Inferior parietal cortex (tissue), 1 donor: ENCODE data around the gene WNK2.

ENCODE experiments used
- DNase-seq: peaks from one replicate; pipeline ENCODE4 v3.0.0-alpha.2; 2016; ENCODE audit errors: extremely low spot score

WNK2 gene

DNA sequence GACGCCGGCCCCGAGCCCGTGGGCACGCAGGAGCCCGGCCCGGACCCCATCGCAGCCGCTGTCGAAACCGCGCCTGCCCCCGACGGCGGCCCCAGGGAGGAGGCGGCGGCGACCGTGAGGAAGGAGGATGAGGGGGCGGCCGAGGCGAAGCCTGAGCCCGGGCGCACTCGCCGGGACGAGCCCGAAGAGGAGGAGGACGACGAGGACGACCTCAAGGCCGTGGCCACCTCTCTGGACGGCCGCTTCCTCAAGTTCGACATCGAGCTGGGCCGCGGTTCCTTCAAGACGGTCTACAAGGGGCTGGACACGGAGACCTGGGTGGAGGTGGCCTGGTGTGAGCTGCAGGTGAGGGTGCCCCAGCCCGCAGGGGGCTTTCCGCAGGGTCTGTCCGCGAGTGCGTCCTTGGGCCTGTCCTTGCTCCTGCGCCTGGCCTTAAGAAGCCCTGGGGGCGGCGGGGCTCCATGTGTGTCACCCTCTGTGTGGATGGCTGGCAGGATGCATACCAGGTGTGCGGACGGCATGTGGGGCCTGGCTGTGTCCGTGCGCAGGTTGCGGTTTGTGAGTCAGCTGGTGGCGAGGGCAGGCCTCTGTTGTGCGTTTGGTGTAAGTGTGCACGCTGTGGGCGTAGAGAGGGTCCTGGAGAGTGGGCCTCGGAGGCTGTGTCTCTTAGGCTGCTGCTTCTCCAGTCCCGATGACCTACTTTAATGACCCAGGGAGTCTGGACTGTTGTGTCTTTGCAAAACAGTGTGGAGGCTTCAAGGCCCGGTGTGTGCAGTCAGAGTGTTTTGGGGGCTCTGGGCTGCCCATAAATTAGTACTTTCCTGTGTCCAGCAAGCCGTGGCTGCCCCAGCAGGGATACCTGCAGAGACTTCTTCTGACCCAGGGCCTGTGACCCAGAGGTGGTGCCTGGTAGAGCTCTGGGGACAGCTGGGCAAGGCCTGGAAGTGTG is 1.6 kb downstream of the WNK2 start:
- no peak for DNase-seq

DNA sequence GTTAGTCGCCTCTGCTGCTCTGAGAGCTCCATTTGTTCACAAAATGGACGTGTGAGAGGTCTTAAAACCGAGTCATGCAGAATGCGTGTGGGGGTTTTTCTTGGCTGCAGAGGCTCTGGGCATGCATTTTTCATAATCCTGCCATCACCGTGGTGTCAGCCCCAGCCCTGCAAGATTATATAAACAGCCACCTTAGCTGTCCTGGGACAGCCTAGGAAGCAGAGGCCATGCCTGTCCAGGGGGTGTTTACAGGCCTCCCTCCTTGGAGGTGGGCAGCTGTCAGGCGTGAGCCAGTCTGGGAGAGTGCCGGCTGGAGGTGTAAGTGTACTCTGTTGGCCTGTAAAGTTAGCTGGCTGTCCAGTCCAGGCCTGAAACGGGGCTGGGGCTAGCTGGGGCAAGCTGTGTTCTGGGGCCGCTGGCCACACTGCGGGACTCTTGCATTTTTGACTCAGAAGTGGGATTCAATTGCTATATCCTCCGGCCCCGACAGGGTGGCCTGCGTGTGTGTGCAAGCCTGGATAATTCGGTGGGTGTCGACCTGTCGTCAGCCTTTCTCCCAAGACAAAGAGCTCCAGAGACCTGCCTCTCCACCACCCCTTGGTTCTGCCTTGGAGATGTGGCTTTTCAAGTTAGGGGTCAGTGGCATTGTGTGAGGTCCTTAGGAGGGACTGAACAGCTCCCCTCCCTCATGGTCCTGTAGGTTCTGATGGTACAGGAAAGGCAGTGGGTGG is 2.4 kb downstream of the WNK2 start:
- no peak for DNase-seq

DNA sequence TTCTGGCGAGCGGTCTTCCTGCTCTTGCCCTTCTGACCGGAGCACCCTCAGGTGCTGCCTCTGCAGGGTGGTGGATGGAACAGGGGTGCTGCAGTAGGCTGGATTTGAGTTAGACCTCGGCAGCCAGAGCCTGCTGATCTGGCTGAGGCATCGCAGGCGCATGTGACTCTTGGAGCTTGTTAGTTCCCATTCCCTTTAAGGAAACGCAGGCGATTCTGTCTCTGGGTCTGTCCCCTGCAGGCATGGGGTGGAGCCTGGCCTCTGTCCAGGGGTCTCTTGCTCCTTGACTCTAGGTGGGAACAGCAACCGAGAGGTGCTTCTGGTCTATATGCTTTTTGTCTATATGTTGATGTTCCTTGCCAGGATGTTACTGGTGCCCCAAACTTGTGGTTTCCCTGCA is 3.1 kb downstream of the WNK2 start:
- DNase-seq: no peak

DNA sequence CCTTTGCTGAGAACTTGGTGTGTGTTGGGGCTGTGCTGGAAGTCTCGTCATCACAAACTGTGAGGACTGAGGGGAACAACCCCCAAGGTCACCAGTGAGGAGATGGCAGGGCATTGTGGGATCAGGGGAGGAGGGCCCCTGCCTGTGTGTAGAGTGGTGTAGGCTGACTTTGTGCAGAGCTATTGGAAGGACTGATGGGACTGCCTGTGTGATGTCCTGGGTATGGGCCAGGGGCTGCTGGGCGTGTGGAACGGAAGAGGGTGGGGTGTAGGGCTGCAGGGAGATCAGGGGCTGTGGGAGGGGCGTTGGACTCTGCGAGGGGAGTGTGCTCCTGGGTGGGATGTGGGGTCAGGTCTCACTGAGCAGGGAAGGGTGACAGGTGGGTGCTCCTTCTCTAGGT is 3.6 kb downstream of the WNK2 start:
- no peak for DNase-seq

DNA sequence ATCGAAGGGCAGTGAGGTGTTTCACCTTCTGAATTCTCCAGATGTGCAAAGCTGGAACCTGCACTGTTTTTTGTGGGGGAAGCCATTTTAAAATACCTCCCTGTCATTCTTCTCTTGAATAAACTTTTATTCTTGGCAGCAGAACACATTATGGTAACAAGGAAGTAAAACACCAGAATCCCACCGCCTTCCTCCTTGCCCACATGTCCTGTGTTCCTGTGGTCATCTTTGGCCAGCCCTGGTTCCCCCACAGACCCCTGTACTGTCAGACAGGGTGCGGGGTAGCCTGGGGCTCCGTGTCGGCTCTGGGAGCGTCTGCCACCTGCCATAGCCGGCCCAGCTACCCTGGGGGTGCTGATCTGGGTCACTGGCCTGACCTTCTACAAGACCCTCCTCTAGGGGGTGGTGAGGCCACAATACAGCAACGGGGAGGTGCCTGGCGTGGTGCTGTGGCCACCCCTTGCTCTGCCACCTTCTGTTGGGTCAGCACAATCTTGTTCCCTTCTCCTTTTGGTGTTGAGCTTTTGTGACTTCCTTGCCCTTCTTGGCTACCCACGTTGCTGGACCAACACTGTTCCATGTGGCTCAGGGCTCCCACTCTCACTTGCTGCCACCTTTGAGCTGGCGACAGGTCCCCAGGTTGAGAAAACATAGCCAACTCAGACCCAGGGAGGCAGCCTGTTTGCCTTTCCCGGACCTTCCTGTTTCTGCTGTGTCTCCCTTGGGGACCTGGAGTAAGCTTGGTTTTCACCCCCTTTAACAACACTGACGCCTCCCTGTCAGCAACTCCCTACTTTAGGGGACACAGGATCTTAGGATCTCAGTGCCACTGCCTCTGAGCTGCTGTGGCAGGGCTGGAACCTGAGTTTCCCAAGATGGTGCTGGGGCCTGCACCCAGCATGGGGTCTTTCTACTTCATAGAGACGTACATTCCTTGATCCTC is 4.8 kb downstream of the WNK2 start:
- no peak for DNase-seq

DNA sequence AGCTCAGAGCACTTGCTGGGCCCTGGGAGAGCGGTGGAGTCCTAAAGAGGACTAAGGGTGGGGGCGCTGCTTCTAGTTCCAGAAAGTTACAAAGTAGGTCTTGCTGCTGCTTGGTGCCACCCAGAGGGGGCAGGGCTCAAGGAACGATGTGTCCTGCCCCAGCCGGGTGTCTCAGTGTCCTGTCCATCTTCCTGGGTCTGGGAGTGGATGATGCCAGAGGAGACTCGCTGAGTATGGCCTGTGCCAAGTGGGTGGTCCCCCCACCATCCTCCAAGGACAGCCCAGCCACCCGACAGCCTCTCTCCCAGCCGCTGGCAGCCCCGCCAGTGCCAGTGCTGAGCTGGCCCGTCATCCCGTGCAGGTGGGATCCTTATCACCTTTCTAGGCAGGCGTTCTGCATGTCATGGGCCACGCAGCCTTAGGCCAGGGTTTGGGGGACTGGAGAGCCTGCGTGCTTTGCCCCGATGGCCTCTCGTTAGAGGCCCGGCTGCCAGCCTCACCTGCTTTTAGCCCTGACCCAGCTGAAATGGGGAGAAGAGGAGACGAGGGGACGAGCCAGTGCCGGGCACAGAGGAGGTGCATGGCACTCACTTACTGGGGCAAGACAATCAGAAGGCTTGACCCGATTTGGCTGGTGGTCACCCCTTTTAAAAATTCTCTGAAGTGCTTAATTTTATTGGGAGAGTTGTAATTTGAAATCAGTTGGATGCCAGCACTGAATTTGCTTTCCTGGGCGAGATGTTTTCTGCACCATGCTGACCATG is 5.6 kb downstream of the WNK2 start:
- no peak for DNase-seq

DNA sequence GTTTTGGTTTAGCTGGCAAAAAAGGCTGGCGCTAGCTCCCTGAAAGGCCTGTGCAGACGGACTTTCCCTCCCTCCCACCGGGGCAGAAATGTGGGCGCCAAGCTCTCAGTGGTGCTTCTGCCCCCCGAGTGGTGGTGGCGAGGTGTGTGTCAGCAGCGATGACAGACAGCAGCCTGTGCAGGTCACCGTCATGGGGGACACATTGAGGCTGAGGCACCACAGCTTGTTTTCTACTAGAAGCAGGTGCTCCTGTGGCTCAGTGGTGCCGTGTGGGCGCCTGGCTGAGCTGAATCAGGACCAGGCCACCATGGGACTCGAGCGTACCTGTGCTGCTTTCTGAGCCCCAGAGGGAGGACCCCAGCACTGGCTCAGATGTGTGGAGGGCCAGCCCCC is 6.2 kb downstream of the WNK2 start:
- DNase-seq: no peak

DNA sequence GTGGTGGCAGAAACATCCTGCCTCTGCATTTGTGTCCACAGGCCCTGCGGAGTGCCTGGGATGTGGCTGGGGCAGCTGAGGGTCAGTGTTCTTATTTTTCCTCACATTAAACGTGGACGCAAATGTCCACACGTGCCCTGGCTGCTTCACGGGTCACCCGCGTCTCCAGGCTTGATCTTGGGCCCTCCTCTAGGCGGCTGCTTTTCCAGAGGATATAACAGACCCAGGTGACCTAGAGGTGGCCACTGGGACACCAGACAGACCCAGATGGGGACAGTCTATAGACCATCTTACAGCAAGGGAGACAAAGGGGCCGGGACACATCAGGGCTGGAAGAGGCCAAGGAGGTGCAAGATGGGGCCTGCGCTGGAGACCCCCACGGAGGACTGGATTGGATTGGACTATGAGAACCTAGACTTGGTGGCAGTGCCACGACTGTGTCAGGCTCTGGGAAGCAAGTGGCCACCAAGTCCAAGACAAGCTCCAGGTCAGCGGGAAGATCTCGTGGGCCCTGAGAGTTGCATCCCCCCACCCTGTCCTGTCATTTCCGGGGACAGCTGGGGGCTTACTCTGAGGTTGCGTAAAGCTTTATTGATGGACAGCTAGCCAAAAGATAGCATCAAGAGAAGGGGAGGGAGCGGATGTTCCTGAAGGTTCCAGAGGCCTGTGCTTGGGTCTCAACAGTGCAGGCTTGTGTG is 6.9 kb downstream of the WNK2 start:
- DNase-seq: no peak

DNA sequence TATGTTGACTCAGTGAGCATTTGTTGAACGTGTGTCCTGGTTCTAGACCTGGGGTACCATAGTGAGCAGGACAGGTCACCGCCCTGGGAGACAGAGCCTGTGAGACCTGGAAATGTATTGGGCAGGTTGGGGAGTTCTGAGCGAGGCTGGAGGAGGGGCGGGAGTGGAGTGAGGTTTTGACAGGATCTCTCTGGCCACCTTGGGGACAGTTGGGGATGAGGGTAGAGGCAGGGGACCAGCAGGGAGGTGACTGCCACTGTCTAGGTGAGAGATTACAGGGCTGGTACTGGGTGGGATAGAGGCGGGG is 7.4 kb downstream of the WNK2 start:
- DNase-seq: no peak

DNA sequence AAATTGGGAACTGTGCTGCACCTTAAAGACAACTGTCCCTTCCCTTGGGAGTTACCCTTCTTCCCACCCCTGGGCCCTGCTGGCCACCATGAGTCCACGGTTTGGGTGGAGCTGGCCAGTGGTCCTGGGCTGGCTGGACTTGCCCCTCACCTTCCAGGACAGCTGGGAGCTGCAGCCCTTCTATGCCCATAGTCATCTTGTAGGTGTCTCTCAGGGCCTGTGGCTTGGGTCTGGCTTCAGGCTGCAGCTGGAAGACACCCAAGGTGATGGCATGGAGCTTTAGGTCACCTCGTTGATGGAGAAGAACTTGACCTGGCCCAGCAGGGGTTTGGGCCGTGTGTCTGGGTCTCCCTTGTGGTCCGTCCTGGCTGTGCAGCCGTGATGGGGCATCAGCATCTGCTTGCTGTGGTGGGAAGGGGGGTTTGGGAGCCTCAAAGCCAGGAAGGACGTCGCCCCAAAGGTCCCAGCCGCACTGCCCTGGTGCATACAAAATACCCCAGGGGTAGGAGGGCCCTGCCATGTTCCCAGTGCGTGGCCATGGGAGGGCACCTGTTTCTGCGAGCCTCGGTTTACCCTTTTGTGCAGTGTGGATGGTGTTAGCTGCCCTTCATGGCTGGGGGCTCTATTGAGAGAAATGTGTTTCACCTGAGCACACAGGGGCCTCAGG is 8.9 kb downstream of the WNK2 start:
- DNase-seq: no peak

DNA sequence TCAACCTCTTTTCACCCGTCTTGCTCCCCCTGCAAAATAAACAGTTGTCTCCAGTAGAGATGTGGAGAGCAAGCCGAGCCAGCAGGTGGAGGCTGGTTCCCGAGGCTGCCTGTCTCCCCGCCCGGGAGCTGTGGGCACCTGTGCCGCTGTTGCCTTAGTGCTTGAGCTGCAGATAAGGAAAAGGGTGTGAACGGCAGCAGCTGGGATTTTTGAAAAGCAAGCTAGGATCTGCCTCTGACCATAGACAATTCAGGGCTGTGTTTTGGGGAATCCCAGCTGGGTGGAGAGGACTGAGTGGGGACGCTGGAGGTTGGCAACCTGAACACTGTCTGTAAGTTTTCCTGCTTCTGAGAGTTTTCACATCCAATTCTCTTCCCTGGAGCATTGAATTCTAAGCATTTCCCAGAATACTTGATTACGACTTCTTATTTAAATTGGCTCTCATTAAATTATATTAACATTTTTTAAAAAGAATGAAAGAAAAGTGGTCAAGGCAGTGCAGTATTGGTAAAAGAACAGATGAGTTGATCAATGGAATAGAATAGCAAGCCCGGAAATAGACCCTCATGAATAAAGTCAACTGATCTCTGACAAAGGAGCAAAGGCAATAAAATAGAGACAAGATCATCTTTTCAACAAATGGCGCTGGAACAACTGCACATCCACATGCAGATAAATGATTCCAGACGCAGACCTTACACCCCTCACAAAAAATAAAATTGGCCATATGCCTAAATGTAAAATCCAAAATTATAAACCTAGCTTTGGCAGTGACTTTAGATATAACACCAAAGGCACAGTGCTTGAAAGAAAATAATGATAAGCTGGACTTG is 9.7 kb downstream of the WNK2 start:
- DNase-seq: no peak

DNA sequence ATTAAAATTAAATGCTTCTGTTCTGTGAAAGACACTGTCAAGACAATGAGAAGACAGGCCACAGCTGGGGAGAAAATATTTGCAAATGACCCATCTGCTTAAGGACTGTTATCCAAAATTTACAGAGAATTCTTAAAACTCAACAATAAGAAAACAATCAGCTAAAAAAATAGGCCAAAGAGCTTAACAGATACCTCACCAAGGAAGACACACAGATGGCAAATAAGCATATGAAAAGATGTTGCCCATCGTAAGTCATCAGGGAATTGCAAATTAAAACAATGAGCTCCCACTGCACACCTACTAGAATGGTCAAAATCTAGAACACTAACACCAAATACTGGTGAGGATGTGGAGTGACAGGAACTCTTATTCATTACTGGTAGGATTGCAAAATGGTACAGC is 10.3 kb downstream of the WNK2 start:
- DNase-seq: no peak

DNA sequence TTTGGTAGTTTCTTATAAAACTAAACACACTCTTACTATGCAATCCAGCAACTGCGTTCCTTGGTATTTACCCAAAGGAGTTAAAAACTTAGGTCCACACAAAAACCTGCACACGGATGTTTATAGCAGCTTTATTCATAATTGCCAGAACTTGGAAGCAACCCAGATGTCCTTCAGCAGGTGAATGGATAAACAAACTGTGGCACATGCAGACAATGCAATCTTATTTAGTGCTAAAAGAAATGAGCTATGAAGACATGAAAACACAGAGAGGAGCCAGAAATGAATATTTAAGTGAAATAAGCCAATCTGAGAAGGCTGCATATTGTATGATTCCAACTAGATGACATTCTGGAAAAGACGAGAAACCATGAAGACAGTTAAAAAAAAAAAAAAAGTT is 10.7 kb downstream of the WNK2 start:
- no peak for DNase-seq

DNA sequence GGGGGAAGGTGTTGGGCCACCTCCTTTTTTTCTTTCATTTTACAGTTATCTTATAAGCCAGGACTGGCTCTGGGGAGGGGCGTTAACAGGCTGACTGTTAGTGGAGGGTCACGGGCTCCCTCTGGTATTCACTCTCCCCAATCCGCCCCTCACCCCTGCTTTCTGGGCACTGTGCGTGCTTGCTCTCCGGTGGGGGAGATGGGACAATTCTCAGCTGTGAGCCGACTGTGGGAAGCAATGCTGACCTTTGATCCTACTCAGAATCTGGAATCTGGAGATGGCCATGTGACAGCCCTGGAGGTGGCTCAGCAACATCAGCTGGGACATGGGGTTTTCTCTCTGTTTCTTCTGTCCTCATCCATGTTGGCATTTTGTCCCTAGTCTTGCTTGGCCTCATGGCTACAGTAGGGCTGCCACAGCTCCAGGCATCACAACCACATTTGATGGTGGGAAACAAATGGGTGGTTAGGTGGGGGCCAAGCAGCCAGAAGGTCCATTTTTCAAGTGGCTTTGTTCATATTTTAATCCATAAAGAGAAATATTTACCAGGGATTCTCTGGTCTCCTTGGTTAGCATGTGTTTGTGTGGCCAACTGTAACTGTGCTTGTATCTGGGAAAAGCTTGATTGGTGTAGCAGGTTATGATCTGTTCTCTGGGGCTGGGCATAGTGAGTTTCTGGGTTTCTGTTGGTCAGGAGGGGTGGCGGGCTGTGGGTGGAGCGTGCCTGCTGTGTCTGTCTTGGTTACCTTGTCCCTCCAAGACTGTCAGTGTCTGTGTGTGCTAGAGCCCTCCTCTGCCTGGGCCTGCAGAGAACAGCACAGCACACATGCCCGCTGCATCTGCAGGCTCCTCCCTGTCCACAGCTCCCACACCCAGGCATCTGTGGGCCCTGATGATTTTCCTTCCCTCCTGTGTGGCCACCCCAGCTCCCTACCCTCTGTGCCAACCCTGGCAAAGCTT is 12.4 kb downstream of the WNK2 start:
- no peak for DNase-seq

DNA sequence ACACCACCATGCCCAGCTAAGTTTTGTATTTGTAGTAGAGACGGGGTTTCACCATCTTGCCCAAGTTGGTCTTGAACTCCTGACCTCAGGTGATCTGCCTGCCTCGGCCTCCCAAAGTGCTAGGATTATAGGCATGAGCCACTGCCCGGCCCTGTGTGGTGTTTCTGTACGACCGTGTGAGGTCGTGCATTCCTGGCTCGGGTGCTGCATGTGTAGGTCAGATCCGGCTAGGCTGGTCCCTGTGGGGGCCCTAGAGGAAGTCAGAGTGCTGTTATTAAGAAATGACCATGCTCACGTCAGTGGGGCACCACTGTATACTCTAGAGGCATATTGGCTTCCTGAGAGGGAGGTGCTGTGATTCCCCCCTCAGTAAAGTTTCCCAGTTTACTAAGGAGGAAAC is 13.7 kb downstream of the WNK2 start:
- no peak for DNase-seq

DNA sequence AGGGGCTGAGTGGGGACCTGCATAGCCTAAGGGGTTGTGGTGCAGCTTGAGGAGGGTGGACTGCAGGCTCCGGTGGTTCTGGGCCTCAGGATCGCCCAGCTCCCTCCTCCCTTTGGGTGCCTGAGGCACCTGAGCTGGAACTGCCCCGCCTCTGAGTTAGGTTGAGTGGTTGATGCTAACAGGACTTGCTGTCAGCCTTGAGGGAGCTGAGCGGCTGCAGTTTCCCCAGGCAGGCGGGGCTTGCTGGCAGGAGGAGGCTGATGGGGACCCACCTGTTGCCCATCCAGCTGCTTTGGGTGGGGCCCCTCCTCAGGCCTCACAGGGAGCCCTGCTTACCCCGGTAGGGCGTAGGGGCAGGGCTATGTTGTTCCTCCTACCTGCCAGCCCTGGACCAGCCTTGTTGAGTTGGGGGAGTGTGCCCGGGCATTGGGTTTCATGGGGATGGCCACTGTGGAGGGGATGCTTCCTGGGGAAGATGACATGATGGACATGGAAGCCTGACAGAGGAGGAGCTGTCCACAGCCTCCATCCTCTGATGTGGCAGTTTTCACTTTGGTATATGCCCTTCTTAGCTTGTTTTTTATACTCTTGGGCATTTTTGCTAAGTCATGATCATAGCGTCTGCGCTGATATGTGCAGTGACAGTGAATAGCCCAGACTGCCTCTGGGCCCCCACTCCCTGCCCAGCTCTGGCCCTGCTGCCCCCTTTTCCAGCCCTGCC is 14.3 kb downstream of the WNK2 start:
- DNase-seq: no peak

DNA sequence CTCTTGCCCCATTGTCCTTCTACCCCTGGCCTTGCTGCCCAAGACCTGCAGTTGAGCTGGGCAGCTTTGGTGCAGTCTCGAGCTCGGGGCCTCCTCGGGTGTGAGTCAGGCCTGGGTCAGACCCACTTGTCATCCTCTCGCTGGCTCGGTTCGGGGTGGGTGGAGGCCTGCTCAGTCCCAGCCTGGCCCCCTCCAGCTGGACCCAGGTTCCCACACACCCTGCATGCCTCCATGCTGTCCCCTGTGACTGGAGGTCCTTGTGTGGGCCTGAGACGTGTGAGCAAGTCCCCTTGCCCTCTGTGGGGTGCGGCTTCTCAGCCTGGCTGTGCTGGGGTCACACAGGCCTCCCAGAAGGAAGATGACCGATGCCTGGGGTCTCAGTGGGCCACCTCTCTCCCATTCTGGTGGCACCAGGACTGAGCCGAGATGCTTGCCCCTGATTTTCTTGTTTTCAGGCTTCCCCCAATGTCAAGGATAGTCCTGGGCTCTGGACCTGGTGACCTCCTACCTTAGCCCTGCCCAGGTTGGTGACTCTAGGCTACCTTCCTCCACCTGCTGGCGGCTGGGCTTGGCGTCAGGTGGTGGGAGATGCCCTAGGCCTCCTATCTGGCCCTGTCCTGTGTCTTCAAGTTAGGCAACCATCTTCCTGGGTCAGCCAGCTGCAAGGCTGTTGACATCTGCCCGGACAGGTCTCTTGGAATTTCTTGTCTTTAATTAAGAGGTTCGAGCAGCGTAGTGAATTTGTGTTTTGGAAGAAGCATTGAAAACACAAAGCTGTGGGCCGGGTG is 15.1 kb downstream of the WNK2 start:
- DNase-seq: no peak
